Hindlimb muscle (tissue), 1 donor: Measurements from ENCODE around the gene CYB561D2. TPM values are rescaled to one million over a fixed set of nuclear protein-coding genes. Genes with fewer than 3 reads are reported as not detected.
"Not testable (repeated sequence)": the region's sequence is repeated elsewhere in the genome, so short reads cannot be mapped to it uniquely, and the experiment has no call there.

Experiments
- DNase-seq: peaks from one replicate; pipeline ENCODE4 v3.0.0-alpha.2; 2013
- polyA plus RNA-seq: library from polyadenylated mRNA; unstranded; fragments of 120-200 nt; gene quantifications from one replicate; pipeline ENCODE4 v1.2.1, GENCODE V29; 2013; ENCODE audit not compliant: insufficient read length

Gene CYB561D2
- polyA plus RNA-seq, result 8.5 TPM

GRCh38 chr3:50350527-50351322 lies at the start of gene CYB561D2, which contains the start of gene NPRL2:
CYB561D2 (plus strand) TSS chr3:50350862; CDS start chr3:50351434, 572 bp downstream.
NPRL2 (minus strand) TSS chr3:50350775; CDS start chr3:50350652, 123 bp downstream.
- peak; percentile 95 for DNase-seq

- DNase-seq, result no peak
These were observed 48.3 kb upstream of the CYB561D2 start for GRCh38 chr3:50302095-50303012.

- DNase-seq, result no peak
These were observed 47.4 kb upstream of the CYB561D2 start, which contains the start of gene HYAL1 for GRCh38 chr3:50303013-50303815. HYAL1 (minus strand) TSS chr3:50303574; CDS start chr3:50302956, 618 bp downstream.

- DNase-seq, result no peak
These were observed 46.1 kb upstream of the CYB561D2 start for GRCh38 chr3:50304601-50305000.

DNA sequence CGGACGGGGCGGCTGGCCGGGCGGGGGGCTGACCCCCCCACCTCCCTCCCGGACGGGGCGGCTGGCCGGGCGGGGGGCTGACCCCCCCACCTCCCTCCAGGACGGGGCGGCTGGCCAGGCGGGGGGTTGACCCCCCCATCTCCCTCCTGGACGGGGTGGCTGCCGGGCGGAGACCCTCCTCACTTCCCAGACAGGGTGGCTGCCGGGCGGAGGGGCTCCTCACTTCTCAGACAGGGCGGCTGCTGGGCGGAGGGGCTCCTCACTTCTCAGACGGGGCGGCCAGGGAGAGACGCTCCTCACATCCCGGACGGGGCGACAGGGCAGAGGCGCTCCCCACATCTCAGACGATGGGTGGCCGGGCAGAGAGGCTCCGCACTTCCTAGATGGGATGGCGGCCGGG lies 38.6 kb upstream of the CYB561D2 start:
- not testable (repeated sequence) for DNase-seq

DNA sequence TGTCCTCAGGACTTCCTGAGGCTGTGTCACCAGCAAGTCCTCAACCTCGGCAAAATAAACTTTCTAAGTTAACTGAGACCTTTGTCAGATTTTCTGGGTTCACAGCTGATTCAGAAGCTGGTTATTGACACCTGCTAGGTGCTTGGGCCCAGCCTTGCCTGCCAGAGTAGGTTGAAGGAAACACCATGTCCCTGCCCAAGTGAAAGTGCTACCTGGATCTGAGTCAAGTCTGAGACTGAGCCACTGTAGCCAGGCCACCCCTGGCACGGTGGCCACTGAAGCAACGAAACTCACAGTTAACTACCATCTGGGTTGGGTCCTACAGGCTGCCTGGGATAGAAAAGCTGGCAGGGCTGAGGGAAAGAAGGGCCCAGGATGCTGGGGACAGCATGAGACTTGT lies 36.3 kb upstream of the CYB561D2 start:
- no peak for DNase-seq

DNA sequence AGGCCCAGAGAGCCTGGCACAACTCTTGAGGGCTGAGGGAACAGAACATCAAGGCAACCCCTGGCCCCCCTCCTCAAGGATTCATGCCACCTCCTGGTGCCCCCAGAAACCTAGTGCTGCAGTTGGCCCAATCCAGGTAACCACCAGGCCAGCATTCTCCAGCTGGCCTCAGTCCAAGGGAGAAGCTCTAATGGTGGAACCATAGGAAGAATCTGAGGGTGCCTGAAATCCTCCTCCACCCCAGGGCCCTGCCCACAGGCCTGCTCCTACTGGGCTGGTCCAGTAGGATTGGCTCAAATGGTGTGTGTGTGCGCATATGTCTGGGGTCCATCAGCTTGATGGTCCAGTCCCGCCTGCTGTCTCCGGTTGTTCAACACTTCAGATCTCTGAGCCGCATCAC lies 35.8 kb upstream of the CYB561D2 start:
- no peak for DNase-seq

- no peak for DNase-seq
These were observed 33.9 kb upstream of the CYB561D2 start for GRCh38 chr3:50316657-50317242.

DNA sequence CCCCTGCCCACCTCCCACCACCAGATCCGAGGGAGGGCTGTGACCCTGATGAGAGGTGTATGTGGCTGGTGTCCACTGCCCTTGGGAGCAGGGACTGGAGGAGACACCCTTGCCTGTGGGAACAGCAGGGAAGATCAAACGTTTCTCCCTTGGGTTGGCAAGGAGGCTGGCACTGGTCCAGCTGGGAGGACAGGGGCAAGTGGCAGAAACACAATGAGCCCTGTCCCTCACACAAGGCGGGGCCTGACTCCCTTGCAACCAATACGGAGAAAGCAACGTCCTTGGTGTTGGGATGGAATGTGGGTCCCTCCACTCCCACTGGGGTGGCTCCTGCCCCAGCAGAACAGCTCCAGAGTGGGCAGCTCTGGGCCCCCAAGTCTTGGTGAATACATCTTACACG lies 33.4 kb upstream of the CYB561D2 start:
- no peak for DNase-seq

- no peak for DNase-seq
These were observed 32.5 kb upstream of the CYB561D2 start for GRCh38 chr3:50318163-50318562.

DNA sequence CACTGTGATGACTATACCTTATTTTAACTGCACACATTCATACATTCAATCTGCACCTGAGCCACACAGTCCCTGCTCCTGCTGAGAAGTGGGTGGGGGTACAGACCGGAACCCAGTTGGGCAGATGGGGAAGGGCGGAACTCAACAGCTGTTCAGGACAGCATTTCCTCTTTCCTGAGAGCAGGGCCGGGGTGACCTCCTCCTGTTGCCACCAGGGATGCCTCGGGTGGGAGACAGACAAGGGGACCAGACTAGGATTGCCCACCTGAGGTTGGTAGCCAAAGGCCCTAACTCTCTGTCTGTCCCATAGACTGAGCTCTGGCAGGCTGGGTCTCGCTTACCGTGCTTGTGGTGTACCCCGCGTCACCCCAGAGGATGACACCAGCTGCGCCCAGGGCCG lies 32.0 kb upstream of the CYB561D2 start:
- DNase-seq, result no peak

DNA sequence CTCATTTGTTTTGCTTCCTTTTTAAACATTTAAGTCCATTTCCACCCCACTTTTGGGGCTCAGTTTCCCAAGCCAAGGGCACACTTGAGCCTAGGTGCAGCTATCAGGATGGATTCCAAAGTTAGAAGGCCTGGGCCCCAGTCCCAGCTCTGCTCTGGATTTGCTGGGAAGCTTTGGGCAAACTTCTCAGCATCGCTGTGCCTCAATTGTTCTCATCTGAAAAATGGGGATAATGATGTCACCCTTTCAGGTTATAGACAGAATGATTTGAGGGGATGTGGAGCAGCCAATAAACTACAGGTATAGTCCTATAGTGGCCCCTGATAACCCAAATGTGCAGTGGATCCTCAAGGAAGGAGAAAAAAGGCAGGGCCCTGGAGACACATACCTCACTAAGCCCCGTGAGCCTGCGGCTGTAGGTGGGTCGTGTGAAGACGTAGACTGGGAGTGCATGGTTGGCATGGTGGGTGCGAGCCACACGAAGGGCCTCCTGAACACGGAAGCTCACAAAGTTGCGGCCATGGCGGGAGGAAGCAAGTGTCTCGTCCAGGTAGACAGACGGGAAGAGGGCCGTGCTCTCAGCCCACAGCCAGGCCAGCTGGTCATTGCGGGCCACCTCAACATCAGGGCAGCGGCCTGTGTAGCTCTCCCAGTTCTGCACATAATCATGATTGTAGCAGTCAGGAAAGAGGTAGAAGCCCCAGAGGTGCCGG lies 31.3 kb upstream of the CYB561D2 start:
- no peak for DNase-seq

GRCh38 chr3:50319894-50320625 lies 30.6 kb upstream of the CYB561D2 start:
- no peak for DNase-seq

DNA sequence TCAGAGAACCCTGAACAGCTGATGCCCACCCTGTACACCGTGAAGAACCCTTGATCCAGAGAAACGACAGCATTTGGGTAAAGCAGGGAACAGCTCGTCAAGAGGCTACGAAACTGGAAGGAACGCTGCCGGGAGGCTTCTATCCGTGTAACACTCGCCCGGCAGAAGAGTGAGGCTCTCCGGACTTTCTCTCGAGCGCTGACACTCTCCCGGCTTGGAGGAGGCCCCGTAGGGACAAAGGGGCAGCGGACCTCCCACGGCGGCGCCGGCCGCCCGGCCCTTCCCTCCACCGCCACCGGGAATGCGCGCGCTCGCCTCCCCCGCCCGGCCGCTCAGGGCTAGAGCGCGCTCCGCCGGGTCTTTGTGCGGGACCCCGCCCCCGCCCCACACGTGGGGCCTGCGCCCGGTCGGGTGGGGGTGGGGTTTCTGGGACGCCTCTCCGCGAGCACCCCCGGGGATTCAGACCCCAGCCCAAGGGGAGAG lies 29.8 kb upstream of the CYB561D2 start:
- DNase-seq, result peak; percentile 87

DNA sequence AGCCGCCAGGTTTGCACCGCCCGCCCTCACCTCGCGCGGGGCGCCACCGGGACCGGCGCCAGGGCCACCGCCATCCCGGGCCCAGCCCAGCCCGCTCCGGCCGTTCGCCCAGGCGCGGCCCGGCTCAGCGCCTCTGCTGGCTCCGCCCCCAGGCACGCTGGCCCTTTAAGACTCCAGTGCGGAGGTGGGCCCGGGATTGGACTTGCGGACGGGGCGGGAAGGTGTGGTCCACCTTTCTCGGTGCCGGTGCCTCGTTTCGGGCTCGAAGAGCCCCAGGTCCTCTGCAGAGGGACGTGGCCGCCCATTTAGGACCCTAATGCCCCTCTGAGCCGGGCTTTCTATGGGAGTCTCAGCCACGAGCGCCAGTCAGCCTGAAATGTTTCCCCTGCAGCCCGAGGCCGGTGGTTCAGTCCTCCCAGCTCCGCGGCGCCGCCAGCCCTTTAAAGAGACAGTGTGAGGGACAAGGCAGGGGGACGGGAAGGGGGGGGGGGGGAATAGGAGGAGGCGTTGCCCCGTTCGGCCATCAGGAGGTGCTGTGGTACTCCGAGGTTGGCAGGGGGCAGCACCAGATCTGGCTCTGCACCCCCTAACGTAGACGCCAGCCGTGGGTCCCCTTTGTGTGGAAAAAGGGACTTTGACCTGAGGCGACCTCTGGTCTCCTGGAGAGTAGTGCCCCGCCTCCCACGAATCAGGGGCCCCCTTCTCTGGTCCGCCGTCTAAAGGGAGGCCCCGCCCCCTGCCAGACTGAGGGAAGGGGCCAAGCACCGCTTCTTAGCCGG lies 29.1 kb upstream of the CYB561D2 start:
- peak; percentile 90 for DNase-seq

- DNase-seq, result no peak
These were observed 28.6 kb upstream of the CYB561D2 start for GRCh38 chr3:50322115-50322385.

- DNase-seq, result no peak
These were observed 28.1 kb upstream of the CYB561D2 start, which contains the start of gene HYAL2 for GRCh38 chr3:50322386-50323091. HYAL2 (minus strand) TSS chr3:50322745; CDS start chr3:50320489, 2,256 bp downstream.

DNA sequence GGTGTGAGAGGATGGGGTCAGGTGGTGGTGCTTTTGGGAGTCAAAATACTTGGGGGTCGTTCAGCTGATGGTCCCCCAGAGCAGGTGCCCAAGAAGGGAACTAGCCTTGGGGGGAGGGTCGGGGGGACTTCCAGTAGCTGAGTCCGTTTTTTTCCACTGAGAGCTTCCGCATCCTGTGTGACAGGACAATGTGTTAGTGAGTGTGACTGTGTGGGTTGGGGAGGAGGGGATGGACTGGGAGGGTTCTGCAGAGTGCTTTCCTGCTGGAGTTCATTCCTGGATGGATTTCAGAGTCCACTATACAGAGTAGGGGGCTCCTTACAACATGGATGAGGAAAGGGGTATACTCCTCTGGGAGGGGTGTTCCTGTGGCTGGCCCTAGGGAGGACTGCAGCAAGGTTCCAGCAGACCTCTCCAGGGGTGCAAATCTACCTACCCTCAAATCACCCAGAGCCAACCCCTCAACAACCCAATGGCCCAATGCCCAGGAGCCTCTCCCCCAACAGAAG lies 27.5 kb upstream of the CYB561D2 start:
- DNase-seq, result no peak
